A549 (cell line): Measurements from ENCODE around the gene SCGB3A2. TPM values are rescaled to one million over a fixed set of nuclear protein-coding genes. Genes with fewer than 3 reads are reported as not detected.

Source experiments
- ATAC-seq, 2 experiments: fragments of 200-7000 bp in 1 of 2; fragments of >200 bp in 1 of 2; cut with Nextera tagmentation in 1 of 2; cut with Tn5 transposase in 1 of 2; 3 replicates each; pipeline versions ENCODE4 v1.8.0 to v1.9.1; 2018 to 2020; ENCODE audit warnings: mild to moderate bottlenecking in 1 of 2, moderate library complexity in 1 of 2
- CTCF ChIA-PET: fragments of 300-600 bp; sonication (Branson Sonifier 250); formaldehyde crosslinking; extraction: SDS; loops from one replicate; lab custom pipeline; 2021; ENCODE audit warnings: antibody characterized with exemption, inconsistent platforms; lab: Yijun Ruan, JAX
- POLR2A ChIA-PET: fragments of 350-600 bp; formaldehyde crosslinking; extraction: SDS; loops from one replicate; lab custom pipeline; 2021; ENCODE audit warnings: antibody characterized with exemption, inconsistent platforms; lab: Yijun Ruan, JAX
- DNase-seq, 2 experiments: peaks; one replicate each; pipeline versions ENCODE4 v3.0.0 to v3.0.0-alpha.2; 2011 to 2016; ENCODE audit warnings: low read depth in 1 of 2, low spot score in 1 of 2
- FAIRE-seq: peaks from 2 replicates; lab custom pipeline; 2011; peaks lifted over from hg19 to GRCh38; lab: Jason Lieb, UNC
- H3K27ac ChIP-seq, 2 experiments: fragments of >200 bp; sonication (Bioruptor Twin); formaldehyde crosslinking; 3 replicates each; pipeline ENCODE4 v1.5.1; 2016 to 2017
- H3K4me1 ChIP-seq: fragments of >200 bp; sonication (Bioruptor Twin); formaldehyde crosslinking; 3 replicates; pipeline ENCODE4 v1.6.1; 2016
- H3K4me2 ChIP-seq: fragments of >200 bp; sonication (Bioruptor Twin); formaldehyde crosslinking; 3 replicates; pipeline ENCODE4 v1.6.1; 2016
- H3K4me3 ChIP-seq: fragments of >200 bp; sonication (Bioruptor Twin); formaldehyde crosslinking; 3 replicates; pipeline ENCODE4 v1.5.1; 2016
- H3K9me3 ChIP-seq: fragments of >200 bp; sonication (Bioruptor Twin); formaldehyde crosslinking; 3 replicates; pipeline ENCODE4 v1.6.1; 2016
- EHF ChIP-seq: fragments of 250-450 bp; sonication (Bioruptor Pico); IDR thresholded peaks from 2 replicates; pipeline ENCODE4 v1.5.0; 2020; ENCODE audit warnings: mild to moderate bottlenecking
- EHMT2 ChIP-seq: fragments of 200-600 bp; sonication (generic); IDR thresholded peaks from 2 replicates; pipeline ENCODE4 v1.6.1; 2016; ENCODE audit warnings: antibody characterized with exemption, low read depth, mild to moderate bottlenecking, moderate library complexity
- ESRRA ChIP-seq: fragments of 150-350 bp; IDR thresholded peaks from 2 replicates; pipeline ENCODE4 v1.6.1; 2014; ENCODE audit warnings: mild to moderate bottlenecking, low read length, borderline replicate concordance
- FOSB ChIP-seq: fragments of 250-450 bp; sonication (Bioruptor Pico); IDR thresholded peaks from 2 replicates; pipeline ENCODE4 v1.5.0; 2020; ENCODE audit warnings: mild to moderate bottlenecking, moderate library complexity
- FOSL2 ChIP-seq, 2 experiments: fragments of 450-650 bp in 1 of 2; fragments of >200 bp in 1 of 2; sonication (Bioruptor Twin) in 1 of 2; formaldehyde crosslinking; IDR thresholded peaks; 2 replicates each; pipeline versions ENCODE4 v1.5.0 to v1.6.1; 2016 to 2020; ENCODE audit warnings: mild to moderate bottlenecking in 1 of 2, moderate library complexity in 1 of 2
- HDAC2 ChIP-seq: fragments of 200-600 bp; sonication (generic); IDR thresholded peaks from 2 replicates; pipeline ENCODE4 v1.6.1; 2016
- HOXA7 ChIP-seq: fragments of 250-450 bp; sonication (Bioruptor Pico); IDR thresholded peaks from 2 replicates; pipeline ENCODE4 v1.5.0; 2020; ENCODE audit warnings: mild to moderate bottlenecking, moderate library complexity
- HOXB5 ChIP-seq: fragments of 250-450 bp; sonication (Bioruptor Pico); IDR thresholded peaks from 2 replicates; pipeline ENCODE4 v1.5.0; 2020; ENCODE audit warnings: mild to moderate bottlenecking, moderate library complexity
- JUNB ChIP-seq: fragments of >200 bp; sonication (Bioruptor Twin); formaldehyde crosslinking; IDR thresholded peaks from 2 replicates; pipeline ENCODE4 v1.6.1; 2016
- MAFK ChIP-seq: fragments of 450-650 bp; IDR thresholded peaks from 2 replicates; pipeline ENCODE4 v1.6.1; 2014; ENCODE audit not compliant: partially characterized antibody
- MAZ ChIP-seq: fragments of 150-350 bp; IDR thresholded peaks from 2 replicates; pipeline ENCODE4 v1.6.1; 2014; ENCODE audit warnings: antibody characterized with exemption, low read depth, low read length, borderline replicate concordance
- MYC ChIP-seq: IDR thresholded peaks from 2 replicates; pipeline ENCODE4 v1.6.1; 2012; ENCODE audit warnings: mild to moderate bottlenecking, inconsistent platforms, low read length, improper control_type of control experiment, borderline replicate concordance
- NPAS2 ChIP-seq: fragments of 250-450 bp; sonication (Bioruptor Pico); IDR thresholded peaks from 2 replicates; pipeline ENCODE4 v1.8.0; 2022; ENCODE audit warnings: mild to moderate bottlenecking, moderate library complexity, borderline replicate concordance
- POLR2AphosphoS2 ChIP-seq: conservative IDR thresholded peaks from 2 replicates; pipeline ENCODE4 v1.6.1; 2012; ENCODE audit warnings: low read length, improper control_type of control experiment, inconsistent platforms
- RAD21 ChIP-seq, 2 experiments: fragments of >200 bp in 1 of 2; sonication (Bioruptor Twin) in 1 of 2; formaldehyde crosslinking in 1 of 2; IDR thresholded peaks in 1 of 2; conservative IDR thresholded peaks in 1 of 2; 2 replicates in 1 of 2; 3 replicates in 1 of 2; pipeline ENCODE4 v1.6.1; 2012 to 2018; ENCODE audit warnings: inconsistent platforms in 1 of 2
- RCOR1 ChIP-seq: fragments of 150-350 bp; IDR thresholded peaks from 2 replicates; pipeline ENCODE4 v1.6.1; 2014; ENCODE audit warnings: antibody characterized with exemption, low read length, low read depth
- ZC3H11A ChIP-seq: fragments of 450-650 bp; IDR thresholded peaks from 2 replicates; pipeline ENCODE4 v1.6.1; 2014; ENCODE audit warnings: antibody characterized with exemption, mild to moderate bottlenecking
- WGBS: methylation state at CpG from one replicate; pipeline ENCODE4 v1.1.6; 2017; ENCODE audit errors: missing lambda C conversion rate; 5-methylcytosine and 5-hydroxymethylcytosine counted together
- polyA plus RNA-seq, 4 experiments: library from polyadenylated mRNA; depleted of rRNA in 3 of 4; stranded (reverse); fragments of >200 nt; fragmentation: RNase III in 1 of 4; extraction: RNeasy Plus Mini Kit Qiagen cat#74134 plus additional on column Dnase treatment in 1 of 4; gene quantifications; 2 replicates in 3 of 4; 3 replicates in 1 of 4; pipeline ENCODE4 v1.2.3, GENCODE V29; 2011 to 2017
- TF ChIP-seq, protein P1 (sequence below): fragments of >200 bp; sonication (Bioruptor Twin); formaldehyde crosslinking; IDR thresholded peaks from 3 replicates; pipeline ENCODE4 v1.5.1; 2016
- TF ChIP-seq, protein P2 (sequence below): fragments of 250-450 bp; sonication (Bioruptor Pico); IDR thresholded peaks from 2 replicates; pipeline ENCODE4 v1.5.0; 2020; ENCODE audit warnings: low read depth, mild to moderate bottlenecking, moderate library complexity

SCGB3A2 gene
- polyA plus RNA-seq, 2 of the 4 experiments (the other 2 are of a cell fraction), result not detected

- TF ChIP-seq, protein P1, sequence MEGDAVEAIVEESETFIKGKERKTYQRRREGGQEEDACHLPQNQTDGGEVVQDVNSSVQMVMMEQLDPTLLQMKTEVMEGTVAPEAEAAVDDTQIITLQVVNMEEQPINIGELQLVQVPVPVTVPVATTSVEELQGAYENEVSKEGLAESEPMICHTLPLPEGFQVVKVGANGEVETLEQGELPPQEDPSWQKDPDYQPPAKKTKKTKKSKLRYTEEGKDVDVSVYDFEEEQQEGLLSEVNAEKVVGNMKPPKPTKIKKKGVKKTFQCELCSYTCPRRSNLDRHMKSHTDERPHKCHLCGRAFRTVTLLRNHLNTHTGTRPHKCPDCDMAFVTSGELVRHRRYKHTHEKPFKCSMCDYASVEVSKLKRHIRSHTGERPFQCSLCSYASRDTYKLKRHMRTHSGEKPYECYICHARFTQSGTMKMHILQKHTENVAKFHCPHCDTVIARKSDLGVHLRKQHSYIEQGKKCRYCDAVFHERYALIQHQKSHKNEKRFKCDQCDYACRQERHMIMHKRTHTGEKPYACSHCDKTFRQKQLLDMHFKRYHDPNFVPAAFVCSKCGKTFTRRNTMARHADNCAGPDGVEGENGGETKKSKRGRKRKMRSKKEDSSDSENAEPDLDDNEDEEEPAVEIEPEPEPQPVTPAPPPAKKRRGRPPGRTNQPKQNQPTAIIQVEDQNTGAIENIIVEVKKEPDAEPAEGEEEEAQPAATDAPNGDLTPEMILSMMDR, result no peak
- TF ChIP-seq MAFK (no peak), ESRRA (no peak), POLR2AphosphoS2 (no peak)
These were observed 33.5 kb downstream of the SCGB3A2 start (continued) for GRCh38 chr5:147912011-147912410.

DNA sequence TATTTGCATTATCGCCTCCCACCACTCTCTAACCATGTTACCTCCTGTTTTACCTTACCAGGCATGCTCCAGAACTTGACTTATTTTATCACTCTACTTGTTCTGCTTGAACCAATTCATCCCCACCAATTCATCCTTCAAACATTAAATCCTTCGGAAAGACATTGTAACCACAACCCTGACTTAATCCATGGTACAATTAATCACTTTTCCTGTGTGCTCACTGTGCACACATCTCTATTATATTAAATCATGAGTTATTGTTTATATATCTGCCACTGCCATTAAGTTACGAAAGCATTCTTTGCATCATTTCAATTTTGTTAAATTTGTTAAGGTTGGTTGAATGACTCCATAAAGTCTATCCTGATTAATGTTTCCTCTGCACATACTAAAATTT is 35.3 kb downstream of the SCGB3A2 start:
- ChIA-PET POLR2A (no interaction called here), CTCF (no interaction called here)
- H3K4me1 ChIP-seq, result no peaks in the 10 kb centered on the region
- ATAC-seq (no peak), FAIRE-seq (no peak), DNase-seq (no peak)
- H3K27ac ChIP-seq, result no peak overlapping the region
- TF ChIP-seq FOSB (CRISPR knock-in tag), result no peak
- TF ChIP-seq JUNB, result no peak
- TF ChIP-seq FOSL2 (IDR thresholded peaks at IDR 0.05), result no peak
- TF ChIP-seq FOSL2 (CRISPR knock-in tag; IDR thresholded peaks at IDR 0.05), result no peak
- no peak for TF ChIP-seq NPAS2 (CRISPR knock-in tag)
- H3K4me2 ChIP-seq, result no peak overlapping the region
- H3K4me3 ChIP-seq, result no peak overlapping the region
- H3K9me3 ChIP-seq, result no peaks in the 10 kb centered on the region
- WGBS, result 29% methylated on average over 3 of the region's 3 CpGs

GRCh38 chr5:147918101-147918685 is 39.7 kb downstream of the SCGB3A2 start:
- ATAC-seq (no peak), FAIRE-seq (no peak), DNase-seq (no peak)
- H3K4me2 ChIP-seq, result no peak overlapping the region
- 2% methylated on average over 2 of the region's 2 CpGs for WGBS
- no peaks in the 10 kb centered on the region for H3K4me1 ChIP-seq
- TF ChIP-seq NPAS2 (CRISPR knock-in tag), result no peak
- no peak for TF ChIP-seq ZC3H11A
- no peak for TF ChIP-seq HOXB5
- TF ChIP-seq, protein P2, sequence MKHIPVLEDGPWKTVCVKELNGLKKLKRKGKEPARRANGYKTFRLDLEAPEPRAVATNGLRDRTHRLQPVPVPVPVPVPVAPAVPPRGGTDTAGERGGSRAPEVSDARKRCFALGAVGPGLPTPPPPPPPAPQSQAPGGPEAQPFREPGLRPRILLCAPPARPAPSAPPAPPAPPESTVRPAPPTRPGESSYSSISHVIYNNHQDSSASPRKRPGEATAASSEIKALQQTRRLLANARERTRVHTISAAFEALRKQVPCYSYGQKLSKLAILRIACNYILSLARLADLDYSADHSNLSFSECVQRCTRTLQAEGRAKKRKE (CRISPR knock-in tag), result no peak
- no peak for TF ChIP-seq EHF (CRISPR knock-in tag)
- no peak for TF ChIP-seq HDAC2
- TF ChIP-seq RAD21 (conservative IDR thresholded peaks at IDR 0.05 in 1 of 2, IDR thresholded peaks at IDR 0.05 in 1 of 2), result no peak
- TF ChIP-seq HOXA7 (CRISPR knock-in tag), result no peak
- TF ChIP-seq POLR2AphosphoS2, result no peak
- no peak for TF ChIP-seq MYC
- no peak for TF ChIP-seq EHMT2
- no peak for TF ChIP-seq MAZ
- H3K9me3 ChIP-seq, result no peaks in the 10 kb centered on the region
- POLR2A ChIA-PET, result no interaction called here
- no peak overlapping the region for H3K27ac ChIP-seq
- CTCF ChIA-PET, result interaction anchor here (0.7 kb wide), 1 partner anchor 95 kb away, joined by 4 read pairs; no protein-coding TSS in a partner anchor
- no peak overlapping the region for H3K4me3 ChIP-seq

GRCh38 chr5:147918899-147919298 is 40.4 kb downstream of the SCGB3A2 start:
- ATAC-seq (no peak), DNase-seq (no peak)

More at GRCh38 chr5:147918899-147919298, 40.4 kb downstream of the SCGB3A2 start:
- Histone ChIP-seq H3K4me3 (no peak overlapping the region), H3K9me3 (no peaks in the 10 kb centered on the region), H3K4me1 (no peaks in the 10 kb centered on the region), H3K27ac (no peak overlapping the region), H3K4me2 (no peak overlapping the region)
- CTCF ChIA-PET, result no interaction called here
- WGBS, result 19% methylated on average over 3 of the region's 3 CpGs
- no peak for TF ChIP-seq HOXB5
- no peak for TF ChIP-seq RCOR1
- FAIRE-seq, result no peak
- POLR2A ChIA-PET, result no interaction called here
